HG03095 (cell line): ENCODE measurements around the gene MAP3K5.
"Not testable (repeated sequence)": the region's sequence is repeated elsewhere in the genome, so short reads cannot be mapped to it uniquely, and the experiment has no call there.

Experiments
- ATAC-seq: cut with Tn5 transposase; IDR thresholded peaks from one replicate; pipeline ENCODE4 v1.9.1; 2021; ENCODE audit warnings: moderate library complexity; ENCODE audit not compliant: unreplicated experiment

Gene MAP3K5

DNA sequence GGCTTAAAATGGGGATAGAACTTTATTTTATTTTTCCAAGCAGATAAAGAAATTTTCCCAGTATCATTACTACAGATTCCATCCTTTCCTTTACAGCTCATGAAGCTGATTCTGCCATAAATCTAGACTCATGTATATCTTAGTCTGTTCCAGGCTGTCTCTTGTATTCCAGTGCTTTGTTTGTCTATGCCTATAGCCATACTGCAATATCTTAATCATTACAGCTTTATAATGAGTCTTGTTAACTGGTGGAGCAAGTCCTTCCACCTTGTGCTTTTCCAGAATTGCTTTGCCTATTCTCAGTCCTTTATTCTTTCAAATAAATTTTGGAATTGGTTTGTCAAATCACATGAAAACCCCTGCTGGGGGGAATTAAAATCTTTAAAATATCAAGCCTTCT, 99.2 kb downstream of the MAP3K5 start:
- ATAC-seq: no peak

GRCh38 chr6:136687894-136688293, 104.4 kb downstream of the MAP3K5 start:
- ATAC-seq: not testable (repeated sequence)

DNA sequence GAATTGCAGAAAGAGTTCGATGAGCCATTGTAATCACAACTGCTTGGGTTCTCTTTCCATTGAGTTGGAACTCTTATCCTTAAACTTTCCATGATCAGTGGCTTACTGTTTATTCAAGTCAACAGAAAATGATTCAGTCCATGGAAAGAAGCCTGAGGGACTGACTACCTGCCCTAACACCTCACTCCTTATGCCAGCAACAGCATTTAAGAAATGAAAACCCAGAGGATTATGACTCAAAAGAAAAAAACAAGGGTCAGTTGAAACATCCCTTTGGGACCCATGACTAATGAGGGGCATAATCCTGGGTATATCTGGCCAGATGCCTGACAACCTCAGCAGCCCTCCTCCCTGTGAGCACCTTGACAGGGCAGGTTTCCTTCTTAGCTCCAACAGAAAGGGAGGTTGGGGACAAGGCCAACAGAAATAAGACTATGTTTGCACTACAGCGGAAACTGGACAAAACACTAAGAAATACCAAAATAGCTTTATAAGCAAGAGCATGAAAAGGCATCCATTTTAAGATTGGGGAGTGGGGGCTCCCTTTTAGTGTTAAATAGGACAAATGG, 106.7 kb downstream of the MAP3K5 start:
- ATAC-seq: no peak

- ATAC-seq: no peak
These were observed 107.8 kb downstream of the MAP3K5 start for GRCh38 chr6:136684466-136684865.

DNA sequence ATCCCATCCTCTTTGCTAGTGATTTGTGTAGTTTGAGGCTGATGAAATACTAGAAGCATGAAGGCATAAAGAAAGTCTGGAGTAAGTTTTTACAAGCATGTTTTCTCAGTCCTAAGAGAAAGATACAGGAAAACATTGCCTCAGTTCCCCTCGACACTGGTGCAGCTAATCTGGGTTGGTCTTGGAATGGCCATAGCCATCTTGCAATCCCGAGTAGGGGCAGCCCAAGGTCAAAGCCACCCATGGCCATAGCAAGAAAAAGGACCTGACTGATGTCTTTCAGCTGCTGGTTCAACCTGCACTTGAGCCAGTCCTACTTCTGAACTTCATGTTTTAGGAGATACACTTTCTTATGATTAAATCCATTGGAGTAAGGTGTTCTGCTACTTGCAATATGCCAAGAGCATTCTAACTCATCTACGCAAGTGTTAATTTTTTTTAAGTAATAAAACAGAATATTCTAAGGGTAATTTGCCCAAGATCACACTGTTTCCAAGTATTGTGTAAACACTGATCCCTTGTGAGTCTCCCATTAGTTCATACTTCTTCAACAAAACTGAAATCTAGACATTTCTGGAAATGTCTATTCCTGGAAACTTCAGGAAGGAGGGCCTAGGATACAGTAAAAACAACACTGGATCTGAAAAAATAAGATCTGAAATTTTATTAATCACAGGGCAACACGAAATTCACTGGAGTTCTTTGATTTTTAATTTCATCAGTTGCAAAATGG, 108.9 kb downstream of the MAP3K5 start:
- ATAC-seq: no peak

DNA sequence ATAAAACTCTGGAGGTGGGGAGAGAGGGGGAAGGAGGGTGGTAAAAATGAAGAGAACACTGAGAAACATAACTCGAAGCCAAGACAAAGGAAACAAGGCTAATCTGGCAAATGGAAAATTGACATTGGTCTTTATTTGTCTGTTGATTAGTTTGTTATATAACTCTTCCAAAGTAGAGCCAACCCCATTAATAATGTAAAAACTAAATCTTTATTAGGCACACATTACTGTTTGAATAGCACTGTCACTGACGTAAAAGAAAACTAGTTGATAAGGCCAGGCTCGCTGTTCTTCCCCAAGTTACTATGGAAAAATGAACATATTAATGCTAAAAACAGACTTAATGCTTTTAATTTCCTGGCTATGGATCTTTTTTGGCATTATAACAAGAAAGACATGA, 110.0 kb downstream of the MAP3K5 start:
- ATAC-seq: no peak

DNA sequence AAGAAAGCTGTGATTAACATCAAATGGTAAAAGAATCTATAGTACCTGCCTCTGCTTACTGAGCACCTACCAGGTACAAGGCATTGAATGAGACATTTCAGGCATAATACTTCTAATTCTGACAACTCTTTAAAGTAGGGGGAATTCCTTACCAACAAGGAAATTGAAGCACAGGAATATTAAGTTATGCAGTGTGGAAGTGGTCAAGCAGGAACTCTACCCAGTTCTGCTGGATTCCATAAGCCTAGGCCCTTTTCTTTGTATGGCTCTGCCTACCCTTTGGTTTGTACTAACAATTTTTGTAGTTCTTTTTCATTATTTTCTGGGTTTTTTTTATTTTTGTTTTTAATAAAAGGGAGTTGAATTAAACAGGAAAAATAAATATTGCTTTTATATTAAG, 114.5 kb downstream of the MAP3K5 start:
- no peak for ATAC-seq

DNA sequence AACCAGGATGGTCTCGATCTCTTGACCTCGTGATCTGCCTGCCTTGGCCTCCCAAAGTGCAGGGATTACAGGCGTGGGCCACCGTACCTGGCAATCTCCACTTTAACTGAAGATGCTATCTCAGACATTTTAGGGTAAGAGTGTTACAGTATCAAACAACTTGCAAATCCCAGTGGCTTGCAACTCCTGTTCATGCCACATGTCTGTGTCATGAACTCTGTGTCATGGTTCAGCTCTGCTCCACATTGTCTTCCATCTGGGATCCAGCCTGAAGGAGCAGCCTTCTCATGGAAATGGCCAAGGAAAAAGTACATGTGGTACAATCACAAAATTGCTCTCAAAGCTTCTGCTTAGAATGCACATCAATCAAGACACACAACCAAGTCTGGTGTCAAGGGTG, 114.9 kb downstream of the MAP3K5 start:
- ATAC-seq: no peak

DNA sequence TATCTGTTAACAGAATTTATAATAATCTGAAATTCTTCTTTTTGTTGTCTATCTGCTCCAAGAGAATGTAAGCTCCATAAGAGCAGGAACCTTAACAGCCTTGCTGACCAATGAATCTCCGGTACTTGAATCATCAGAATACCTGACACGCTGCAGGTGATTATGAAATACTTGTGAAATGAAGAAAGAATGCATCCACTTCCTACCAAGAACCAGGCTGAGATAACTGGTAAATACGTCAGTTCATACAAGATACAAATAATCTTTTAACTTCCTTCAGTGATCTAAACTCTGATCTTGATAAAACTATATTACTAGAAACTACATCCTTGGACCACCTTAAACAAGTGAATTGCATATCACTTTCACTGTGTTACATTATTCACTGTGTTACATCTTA, 116.2 kb downstream of the MAP3K5 start:
- no peak for ATAC-seq

DNA sequence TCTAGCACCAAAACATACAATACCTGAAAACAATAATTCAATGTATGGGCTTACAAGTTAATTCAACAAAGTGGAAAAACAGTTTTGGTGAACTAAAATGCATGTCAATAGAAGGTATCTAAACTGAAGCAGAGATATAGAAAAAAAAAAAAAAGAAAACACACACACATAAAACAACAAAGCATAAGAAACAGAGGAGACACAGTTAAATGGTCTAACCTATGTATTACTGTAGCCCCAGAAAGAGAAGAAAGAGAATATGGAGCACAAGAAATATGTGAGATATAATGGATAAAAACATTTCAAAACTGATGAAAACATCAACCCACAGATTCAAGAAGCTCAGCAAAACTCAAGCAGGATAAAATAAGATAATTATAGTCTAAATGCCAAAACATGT, 118.7 kb downstream of the MAP3K5 start:
- ATAC-seq: no peak

- ATAC-seq: no peak
These were observed 120.1 kb downstream of the MAP3K5 start for GRCh38 chr6:136672144-136672543.

- no peak for ATAC-seq
These were observed 123.0 kb downstream of the MAP3K5 start for GRCh38 chr6:136669299-136669699.

- no peak for ATAC-seq
These were observed 123.7 kb downstream of the MAP3K5 start for GRCh38 chr6:136668571-136668970.

GRCh38 chr6:136666041-136666440, 126.2 kb downstream of the MAP3K5 start:
- no peak for ATAC-seq

- no peak for ATAC-seq
These were observed 129.7 kb downstream of the MAP3K5 start for GRCh38 chr6:136662347-136663237.

GRCh38 chr6:136660727-136661126, 131.6 kb downstream of the MAP3K5 start:
- no peak for ATAC-seq

DNA sequence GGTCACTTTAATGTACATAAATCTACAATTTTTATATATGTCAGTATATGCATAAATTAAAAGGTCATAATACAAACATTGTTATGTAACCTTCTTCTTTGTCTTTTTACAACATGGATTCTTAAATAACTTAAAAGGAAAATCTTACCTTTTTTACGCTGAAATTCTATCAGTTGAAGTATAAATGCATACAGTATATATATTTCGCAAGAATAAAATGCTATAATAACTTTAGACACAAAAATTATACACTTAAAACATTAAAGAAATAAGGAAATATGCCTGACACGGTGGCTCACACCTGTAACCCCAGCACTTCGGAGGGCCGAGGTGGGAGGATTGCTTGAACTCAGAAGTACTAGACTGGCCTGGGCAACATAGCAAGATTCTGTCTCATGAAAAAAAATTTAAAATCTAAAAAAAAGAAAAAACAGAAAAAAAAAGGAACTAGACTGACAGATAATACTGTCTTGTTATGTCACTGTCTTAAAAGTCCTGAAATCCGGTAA, 132.2 kb downstream of the MAP3K5 start:
- ATAC-seq: no peak

DNA sequence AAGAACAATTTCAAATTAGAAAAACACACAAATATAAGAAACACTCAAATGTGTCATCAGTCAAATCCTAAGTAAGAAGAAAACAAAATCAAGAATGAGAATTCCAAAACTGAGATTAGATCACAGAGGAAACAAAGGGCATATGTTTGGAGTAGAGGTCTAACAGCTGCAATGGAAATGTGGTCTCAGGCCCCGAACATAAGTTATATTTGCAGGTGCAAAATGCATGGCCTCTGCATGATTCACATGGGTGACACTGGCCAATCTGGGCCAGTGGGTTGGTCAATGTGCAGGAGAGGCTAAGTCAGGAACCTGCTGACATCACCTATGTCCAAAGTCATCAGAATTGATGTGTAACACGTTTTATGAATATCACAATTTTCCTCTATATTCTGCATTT, 133.6 kb downstream of the MAP3K5 start:
- ATAC-seq: no peak

- no peak for ATAC-seq
These were observed 134.6 kb downstream of the MAP3K5 start for GRCh38 chr6:136657666-136658065.

GRCh38 chr6:136656121-136656520, 136.2 kb downstream of the MAP3K5 start:
- no peak for ATAC-seq

DNA sequence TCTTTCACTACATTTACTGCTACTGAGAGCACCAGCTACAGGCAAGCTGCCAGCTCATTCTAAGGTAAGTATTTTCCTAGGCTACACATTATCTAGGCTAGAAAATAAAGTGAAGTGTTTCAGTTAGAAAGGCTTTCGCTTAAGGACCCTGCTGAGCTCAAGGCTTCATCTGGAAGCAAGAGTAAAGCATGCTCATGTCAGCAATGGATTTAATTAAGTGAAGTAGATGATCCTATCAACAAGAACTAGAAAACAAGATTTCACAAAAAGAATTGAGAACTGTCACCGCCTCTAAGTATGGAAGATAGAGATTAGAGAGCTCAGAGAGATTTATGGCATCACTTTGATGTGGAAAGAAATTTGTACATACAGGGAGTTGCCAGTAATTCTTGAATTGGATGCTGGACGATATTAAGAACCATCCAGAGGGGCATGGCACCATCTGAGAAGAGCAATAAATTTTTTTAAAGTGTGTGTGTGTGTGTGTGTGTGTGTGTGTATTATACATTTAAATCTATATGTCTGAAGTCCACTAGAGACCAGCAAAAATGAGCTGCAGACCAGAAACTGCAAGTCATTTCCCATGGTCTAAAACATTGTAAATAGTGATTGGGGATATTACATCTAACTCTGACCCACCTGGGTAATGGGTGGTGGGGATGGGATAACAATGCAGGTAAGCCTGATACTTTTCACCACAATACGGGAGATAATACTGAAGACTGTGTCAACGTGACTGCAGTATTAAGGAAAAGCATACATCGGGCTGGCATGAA, 136.8 kb downstream of the MAP3K5 start:
- no peak for ATAC-seq
